ENCODE data around the gene KNDC1. TPM values are rescaled to one million over a fixed set of nuclear protein-coding genes. Genes with fewer than 3 reads are reported as not detected.
"Not testable (repeated sequence)": the region's sequence is repeated elsewhere in the genome, so short reads cannot be mapped to it uniquely, and the experiment has no call there.

KNDC1 gene
- total RNA-seq, 4 donors from 2014 or later = 0.19 to 0.59 (median 0.39) TPM

DNA sequence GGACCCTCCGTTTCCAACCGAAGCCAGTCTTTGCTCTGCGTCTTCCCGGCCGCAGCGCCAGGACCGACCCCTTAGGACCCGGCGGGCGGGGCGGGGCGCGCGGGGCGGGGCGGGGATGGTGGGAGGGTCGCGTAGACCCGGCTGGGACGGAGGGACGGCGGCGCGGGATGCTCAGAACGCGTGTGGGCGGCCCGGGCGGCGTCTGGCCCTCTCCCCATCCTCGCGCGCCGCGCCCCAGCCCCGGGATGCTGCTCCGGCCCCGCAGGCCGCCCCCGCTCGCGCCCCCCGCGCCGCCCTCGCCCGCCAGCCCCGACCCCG, 70.0 kb downstream of the KNDC1 start, which contains the start of gene UTF1:
UTF1 (plus strand) TSS at position 174 of the 318 bp plus-strand sequence; CDS start at position 246, 72 bp downstream.
- 6% methylated on average over 3 of the region's 49 CpGs; no CpG with 5 or more reads in 1 of the 2 donors for WGBS, 2 donors
- intact Hi-C loops (cut with DNase I; ENCODE audit: low total_unique reads) = no loop called here
- DNase-seq (ENCODE audit: low spot score in 2 of 2) = no peak
- H3K4me3 ChIP-seq (ENCODE audit: low read depth, poor library complexity, severe bottlenecking) = no peak within 1 kb of the TSS
- TF ChIP-seq POLR2A (IDR thresholded peaks at IDR 0.05) = no peak
- TF ChIP-seq, protein P1, sequence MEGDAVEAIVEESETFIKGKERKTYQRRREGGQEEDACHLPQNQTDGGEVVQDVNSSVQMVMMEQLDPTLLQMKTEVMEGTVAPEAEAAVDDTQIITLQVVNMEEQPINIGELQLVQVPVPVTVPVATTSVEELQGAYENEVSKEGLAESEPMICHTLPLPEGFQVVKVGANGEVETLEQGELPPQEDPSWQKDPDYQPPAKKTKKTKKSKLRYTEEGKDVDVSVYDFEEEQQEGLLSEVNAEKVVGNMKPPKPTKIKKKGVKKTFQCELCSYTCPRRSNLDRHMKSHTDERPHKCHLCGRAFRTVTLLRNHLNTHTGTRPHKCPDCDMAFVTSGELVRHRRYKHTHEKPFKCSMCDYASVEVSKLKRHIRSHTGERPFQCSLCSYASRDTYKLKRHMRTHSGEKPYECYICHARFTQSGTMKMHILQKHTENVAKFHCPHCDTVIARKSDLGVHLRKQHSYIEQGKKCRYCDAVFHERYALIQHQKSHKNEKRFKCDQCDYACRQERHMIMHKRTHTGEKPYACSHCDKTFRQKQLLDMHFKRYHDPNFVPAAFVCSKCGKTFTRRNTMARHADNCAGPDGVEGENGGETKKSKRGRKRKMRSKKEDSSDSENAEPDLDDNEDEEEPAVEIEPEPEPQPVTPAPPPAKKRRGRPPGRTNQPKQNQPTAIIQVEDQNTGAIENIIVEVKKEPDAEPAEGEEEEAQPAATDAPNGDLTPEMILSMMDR (IDR thresholded peaks at IDR 0.05) = no peak

DNA sequence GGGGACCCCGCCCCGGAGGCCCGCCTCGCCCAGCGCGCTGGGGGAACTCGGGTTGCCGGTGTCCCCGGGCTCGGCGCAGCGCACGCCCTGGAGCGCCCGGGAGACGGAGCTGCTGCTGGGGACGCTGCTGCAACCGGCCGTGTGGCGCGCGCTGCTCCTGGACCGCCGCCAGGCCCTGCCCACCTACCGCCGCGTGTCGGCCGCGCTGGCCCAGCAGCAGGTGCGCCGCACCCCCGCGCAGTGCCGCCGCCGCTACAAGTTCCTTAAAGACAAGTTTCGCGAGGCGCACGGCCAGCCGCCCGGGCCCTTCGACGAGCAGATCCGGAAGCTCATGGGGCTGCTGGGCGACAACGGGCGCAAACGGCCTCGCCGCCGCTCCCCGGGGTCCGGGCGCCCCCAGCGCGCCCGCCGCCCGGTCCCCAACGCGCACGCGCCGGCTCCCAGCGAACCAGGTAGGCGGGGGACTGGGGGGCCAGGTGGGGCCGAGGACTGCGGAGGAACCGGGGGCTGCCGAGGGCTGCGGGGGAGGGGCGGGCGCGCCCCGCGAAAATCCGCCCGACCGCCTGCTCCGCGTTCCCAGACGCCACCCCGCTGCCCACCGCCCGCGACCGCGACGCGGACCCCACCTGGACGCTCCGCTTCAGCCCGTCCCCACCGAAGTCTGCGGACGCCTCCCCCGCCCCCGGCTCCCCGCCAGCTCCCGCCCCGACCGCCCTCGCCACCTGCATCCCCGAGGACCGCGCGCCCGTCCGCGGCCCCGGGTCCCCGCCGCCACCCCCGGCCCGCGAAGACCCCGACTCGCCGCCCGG, 70.6 kb downstream of the KNDC1 start:
- TF ChIP-seq, protein P1 (IDR thresholded peaks at IDR 0.05) = no peak
- TF ChIP-seq POLR2A (IDR thresholded peaks at IDR 0.05) = no peak
- no peak overlapping the region for H3K4me3 ChIP-seq (ENCODE audit: low read depth, poor library complexity, severe bottlenecking)
- WGBS, 2 donors = 0 to 3% methylated on average over 6 to 78 of the region's 122 CpGs
- intact Hi-C loops (cut with DNase I; ENCODE audit: low total_unique reads) = no loop called here
- DNase-seq (ENCODE audit: low spot score in 2 of 2) = no peak

DNA sequence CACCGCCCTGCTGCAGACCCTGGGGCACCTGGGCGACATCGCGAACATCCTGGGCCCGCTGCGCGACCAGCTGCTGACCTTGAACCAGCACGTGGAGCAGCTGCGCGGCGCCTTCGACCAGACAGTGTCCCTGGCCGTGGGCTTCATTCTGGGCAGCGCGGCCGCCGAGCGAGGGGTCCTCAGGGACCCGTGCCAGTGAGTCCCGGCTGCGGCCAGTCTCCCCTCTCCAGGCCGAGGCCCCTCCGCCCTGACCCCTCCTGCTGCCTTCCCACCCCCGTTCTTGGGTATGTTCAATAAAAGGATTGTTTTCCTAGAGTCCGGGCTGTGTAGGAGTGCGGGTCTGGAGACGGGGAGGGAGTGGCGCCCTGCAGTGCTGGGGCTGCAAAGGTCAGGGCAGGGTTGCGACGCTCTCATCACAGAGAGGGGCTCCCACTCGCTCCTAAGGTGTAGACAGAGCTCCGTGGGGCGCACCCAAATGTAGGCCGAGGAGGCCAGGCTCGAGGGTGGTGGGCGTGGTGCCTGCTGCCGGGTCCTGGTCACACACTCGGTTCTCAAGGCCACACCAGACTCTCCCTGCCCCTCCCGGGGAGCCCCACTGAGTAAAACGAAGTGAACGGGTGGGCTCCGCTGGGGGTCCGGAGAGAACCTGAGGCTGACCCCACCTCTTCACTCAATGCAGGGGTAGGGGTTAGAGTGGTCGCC, 71.4 kb downstream of the KNDC1 start:
- WGBS, 2 donors = 22 to 40% methylated on average over 28 to 38 of the region's 44 CpGs
- intact Hi-C loops (cut with DNase I; ENCODE audit: low total_unique reads) = no loop called here
- H3K4me3 ChIP-seq (ENCODE audit: low read depth, poor library complexity, severe bottlenecking) = no peak overlapping the region
- DNase-seq (ENCODE audit: low spot score in 2 of 2) = no peak
- TF ChIP-seq, protein P1 (IDR thresholded peaks at IDR 0.05) = no peak
- no peak for TF ChIP-seq POLR2A (IDR thresholded peaks at IDR 0.05)

DNA sequence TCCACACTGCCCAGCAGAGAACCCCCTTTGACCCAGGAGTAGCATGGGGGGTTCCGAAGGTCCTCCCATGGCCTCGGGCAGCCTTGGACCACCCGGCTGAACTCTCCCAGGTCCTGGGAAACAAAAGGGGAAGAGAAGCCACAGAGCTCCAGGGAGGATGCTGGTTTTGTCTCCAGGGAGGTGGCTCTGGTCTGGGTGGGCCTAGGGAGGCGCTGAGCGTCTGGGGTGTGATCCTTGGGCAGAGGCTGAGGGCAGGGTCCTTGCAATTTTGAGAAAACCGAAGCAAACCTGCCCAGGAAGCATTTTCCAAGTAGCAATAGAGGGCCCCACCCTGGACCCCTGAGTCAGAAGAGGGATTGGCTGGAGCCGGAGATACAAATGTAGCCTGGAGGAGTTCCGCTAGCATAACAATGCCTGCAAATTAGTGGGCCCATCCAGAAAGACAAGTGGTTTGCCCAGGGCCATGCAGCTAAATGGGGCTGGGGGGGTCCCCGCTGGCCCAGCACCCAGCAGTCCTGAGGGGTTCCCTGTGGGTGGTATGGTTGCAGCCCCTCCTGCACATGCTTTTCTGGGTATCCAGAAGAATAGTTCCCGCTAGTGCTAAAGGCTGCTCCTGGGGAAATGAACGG, 72.0 kb downstream of the KNDC1 start:
- TF ChIP-seq, protein P1 (IDR thresholded peaks at IDR 0.05) = no peak
- TF ChIP-seq POLR2A (IDR thresholded peaks at IDR 0.05) = no peak
- DNase-seq (ENCODE audit: low spot score in 2 of 2) = no peak
- intact Hi-C loops (cut with DNase I; ENCODE audit: low total_unique reads) = no loop called here
- 35 to 39% methylated on average over 8 to 11 of the region's 11 CpGs for WGBS, 2 donors
- no peak overlapping the region for H3K4me3 ChIP-seq (ENCODE audit: low read depth, poor library complexity, severe bottlenecking)

DNA sequence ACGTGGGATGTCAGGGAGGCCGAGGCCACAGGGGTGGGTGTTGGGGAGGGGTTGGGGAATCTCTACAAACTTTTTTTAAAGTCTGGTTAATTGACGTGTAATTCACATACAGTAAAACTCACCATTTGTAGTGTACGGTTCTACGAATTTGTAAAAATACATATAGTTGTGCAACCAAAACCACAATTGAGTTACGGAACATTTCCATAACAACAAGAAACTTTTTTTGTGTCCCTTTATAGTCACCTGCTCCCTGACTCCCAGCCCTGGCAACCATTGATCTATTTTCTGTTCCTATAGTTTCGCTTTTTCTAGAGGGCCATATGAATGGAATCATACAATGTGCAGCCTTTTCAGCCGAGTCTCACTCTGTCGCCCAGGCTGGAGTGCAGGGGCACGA, 74.8 kb downstream of the KNDC1 start:
- DNase-seq (ENCODE audit: low spot score in 2 of 2); H3K4me3 ChIP-seq (ENCODE audit: low read depth, poor library complexity, severe bottlenecking); intact Hi-C loops (cut with DNase I; ENCODE audit: low total_unique reads): not testable (repeated sequence)
- 50 to 56% methylated on average over 9 to 10 of the region's 10 CpGs for WGBS, 2 donors

DNA sequence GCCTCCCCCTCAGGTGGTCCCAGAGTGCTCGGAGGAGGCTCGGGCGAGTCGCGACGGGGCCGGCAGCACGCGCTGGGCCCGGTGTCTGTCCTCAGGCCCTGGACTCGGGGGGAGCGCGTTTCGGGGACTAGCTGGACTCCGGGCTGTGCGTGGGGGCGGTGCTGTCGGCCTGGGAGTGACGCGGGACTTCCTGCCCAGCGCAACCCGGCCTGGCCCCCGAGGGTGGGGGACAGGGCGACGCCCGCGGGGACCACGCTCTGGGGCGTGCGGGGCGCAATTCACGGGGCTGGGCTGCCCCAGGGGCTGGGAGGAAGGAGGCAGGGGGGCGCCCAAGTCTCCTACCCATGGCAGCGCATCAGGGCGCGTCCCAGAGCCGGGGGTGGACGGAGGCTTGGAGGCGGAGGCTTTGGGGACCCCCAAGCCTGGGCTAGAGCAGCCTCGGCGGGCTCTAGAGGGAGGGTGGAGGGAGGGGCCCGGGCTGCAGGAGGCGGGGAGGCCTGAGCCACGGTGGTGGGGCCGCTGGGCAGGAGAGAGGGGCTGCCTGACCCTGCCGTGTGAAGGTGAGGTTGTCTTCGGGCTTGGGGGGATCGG, 75.3 kb downstream of the KNDC1 start:
- WGBS, 2 donors = 3 to 10% methylated on average over 17 to 40 of the region's 48 CpGs
- intact Hi-C loops (cut with DNase I; ENCODE audit: low total_unique reads) = no loop called here
- no peak for TF ChIP-seq POLR2A (IDR thresholded peaks at IDR 0.05)
- H3K4me3 ChIP-seq (ENCODE audit: low read depth, poor library complexity, severe bottlenecking) = no peak overlapping the region
- no peak for DNase-seq (ENCODE audit: low spot score in 2 of 2)
